ENCODE data around the gene BBC3. TPM values are rescaled to one million over a fixed set of nuclear protein-coding genes. Genes with fewer than 3 reads are reported as not detected.
A peak's percentile ranks its signal among the peaks of the same experiment; 100 is the strongest.

BBC3 gene
- total RNA-seq, 4 donors from 2014 or later, result 3.4 to 7.6 (median 4.2) TPM

- H3K4me3 ChIP-seq, result no peak overlapping the region
- peaks cover 16 to 20% of the 10 kb centered on the region in 2 donors for H3K4me1 ChIP-seq
- no peak for TF ChIP-seq POLR2A (IDR thresholded peaks at IDR 0.05)
- TF ChIP-seq, protein P1, sequence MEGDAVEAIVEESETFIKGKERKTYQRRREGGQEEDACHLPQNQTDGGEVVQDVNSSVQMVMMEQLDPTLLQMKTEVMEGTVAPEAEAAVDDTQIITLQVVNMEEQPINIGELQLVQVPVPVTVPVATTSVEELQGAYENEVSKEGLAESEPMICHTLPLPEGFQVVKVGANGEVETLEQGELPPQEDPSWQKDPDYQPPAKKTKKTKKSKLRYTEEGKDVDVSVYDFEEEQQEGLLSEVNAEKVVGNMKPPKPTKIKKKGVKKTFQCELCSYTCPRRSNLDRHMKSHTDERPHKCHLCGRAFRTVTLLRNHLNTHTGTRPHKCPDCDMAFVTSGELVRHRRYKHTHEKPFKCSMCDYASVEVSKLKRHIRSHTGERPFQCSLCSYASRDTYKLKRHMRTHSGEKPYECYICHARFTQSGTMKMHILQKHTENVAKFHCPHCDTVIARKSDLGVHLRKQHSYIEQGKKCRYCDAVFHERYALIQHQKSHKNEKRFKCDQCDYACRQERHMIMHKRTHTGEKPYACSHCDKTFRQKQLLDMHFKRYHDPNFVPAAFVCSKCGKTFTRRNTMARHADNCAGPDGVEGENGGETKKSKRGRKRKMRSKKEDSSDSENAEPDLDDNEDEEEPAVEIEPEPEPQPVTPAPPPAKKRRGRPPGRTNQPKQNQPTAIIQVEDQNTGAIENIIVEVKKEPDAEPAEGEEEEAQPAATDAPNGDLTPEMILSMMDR (IDR thresholded peaks at IDR 0.05 in 4 of 5, conservative IDR thresholded peaks at IDR 0.05 in 1 of 5), result no peak
- ATAC-seq, result no peak
- H3K9me3 ChIP-seq, result no peaks in the 10 kb centered on the region
- intact Hi-C loops (cut with DNase I; ENCODE audit: low total_unique reads) (no loop called here), in situ Hi-C loops (cut with MboI; ENCODE audit: low sequenced_read_pairs in 4 of 4) (no loop called here)
- H3K27me3 ChIP-seq, result no peaks in the 10 kb centered on the region
- peaks cover 0 to 32% of the 10 kb centered on the region in 2 donors for H3K36me3 ChIP-seq
- H3K27ac ChIP-seq, result peak overlapping the region; percentile 32 to 55 (median 51)
- no peak for DNase-seq
Observed at GRCh38 chr19:47176071-47176626, 54.9 kb downstream of the BBC3 start.

DNA sequence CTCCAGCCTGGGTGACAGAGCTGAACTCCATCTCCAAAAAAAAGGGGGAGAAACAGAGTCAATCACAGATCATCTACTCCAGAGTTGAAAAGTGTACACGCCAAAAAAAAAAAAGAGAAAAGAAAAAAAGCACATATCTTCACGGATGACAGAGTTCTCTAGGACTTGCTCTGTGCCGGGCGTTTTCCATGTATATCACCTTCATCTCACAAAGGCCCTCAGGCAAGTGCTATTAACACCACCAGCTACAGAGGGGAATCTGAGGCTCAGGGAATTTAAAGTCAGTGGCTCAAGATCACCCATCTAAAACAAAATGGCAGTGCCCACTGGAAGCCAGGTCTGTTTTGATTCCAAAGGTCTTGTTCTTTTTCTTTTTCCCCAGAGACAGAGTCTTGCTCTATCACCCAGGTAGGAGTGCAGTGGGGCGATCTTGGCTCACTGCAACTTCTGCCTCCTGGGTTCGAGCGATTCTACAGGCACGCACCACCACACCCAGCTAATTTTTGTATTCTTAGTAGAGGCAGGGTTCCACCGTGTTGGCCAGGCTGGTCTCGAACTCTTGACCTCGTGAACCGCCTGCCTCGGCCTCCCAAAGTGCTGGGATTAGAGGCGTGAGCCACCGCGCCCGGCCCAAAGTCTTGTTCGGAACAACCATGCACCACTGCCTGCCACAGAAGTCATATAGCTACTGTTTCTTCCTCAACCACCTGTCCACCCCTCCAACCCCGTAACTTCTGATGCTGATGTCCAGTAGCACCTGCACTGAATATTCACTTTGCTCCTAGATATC, 58.1 kb downstream of the BBC3 start:
- Histone ChIP-seq H3K9me3 (no peaks in the 10 kb centered on the region), H3K36me3 (peaks cover 0 to 33% of the 10 kb centered on the region in 2 donors), H3K4me1 (peaks cover 14 to 16% of the 10 kb centered on the region in 2 donors), H3K4me3 (no peak overlapping the region), H3K27me3 (no peaks in the 10 kb centered on the region), H3K27ac (no peak overlapping the region)
- TF ChIP-seq, protein P1 (IDR thresholded peaks at IDR 0.05 in 4 of 5, conservative IDR thresholded peaks at IDR 0.05 in 1 of 5), result no peak
- no peak for TF ChIP-seq POLR2A (IDR thresholded peaks at IDR 0.05)
- no peak for ATAC-seq
- DNase-seq, result no peak
- in situ Hi-C loops (cut with MboI; ENCODE audit: low sequenced_read_pairs in 4 of 4), result no loop called here
- intact Hi-C loops (cut with DNase I; ENCODE audit: low total_unique reads), result no loop called here

MicroRNA genes within 50 kb of the gene (microRNA counts, 767-probe panel; counts per million panel counts)
- microRNA hsa-miR-3190-5p, result 356 to 448 counts per million in 2 donors

Small RNA genes lying within 50 kb of the gene (microRNA-seq; reads per million reads assigned to microRNA genes)
- gene MIR3190 (ENCODE audit: borderline replicate concordance in 2 of 2) (0 reads per million in 2 donors), gene MIR3191 (ENCODE audit: borderline replicate concordance in 2 of 2) (0 reads per million in 2 donors)

Other genes starting within 250 kb of the BBC3 start
- gene NPAS1, start 211.4 kb downstream of the BBC3 start, total RNA-seq, result 1 to 10 TPM in 1 of 4 donors, under 1 TPM in 1, not detected in 2; 0.61 to 1.1 TPM
- gene TMEM160, start 182.6 kb downstream of the BBC3 start, total RNA-seq, result 10 to 100 TPM; 46.3 to 94.7 (median 71.5) TPM
- gene ZC3H4, start 117.4 kb downstream of the BBC3 start, total RNA-seq, result 10 to 100 TPM; 16.2 to 31.7 (median 22.8) TPM
- 10 to 100 TPM; 29.7 to 74.6 (median 46.4) TPM for gene SAE1, start 100.4 kb downstream of the BBC3 start, total RNA-seq
- 10 to 100 TPM; 13.1 to 22.7 (median 18.5) TPM for gene CCDC9, start 25.3 kb upstream of the BBC3 start, total RNA-seq
- 1 to 10 TPM; 3.9 to 8.5 (median 7.2) TPM for gene INAFM1, start 43.7 kb upstream of the BBC3 start, total RNA-seq
- 1 to 10 TPM in 3 of 4 donors, under 1 TPM in 1; 0.27 to 3.7 (median 2.1) TPM for gene C5AR1, start 78.7 kb upstream of the BBC3 start, total RNA-seq
- under 1 TPM; 0.15 to 0.97 (median 0.32) TPM for gene C5AR2, start 101.0 kb upstream of the BBC3 start, total RNA-seq
- gene DHX34, start 118.1 kb upstream of the BBC3 start, total RNA-seq, result 10 to 100 TPM; 14.3 to 19.3 (median 14.7) TPM
- gene MEIS3, start 188.3 kb upstream of the BBC3 start, total RNA-seq, result 1 to 10 TPM in 3 of 4 donors, under 1 TPM in 1; 0.24 to 5.4 (median 2.2) TPM
- not detected for gene SLC8A2, start 240.7 kb upstream of the BBC3 start, total RNA-seq

Measured in gastrocnemius medialis (tissue), 4 donors.